HG03025 (cell line): Measurements from ENCODE around the gene ADGRG2.

Experiments
- ATAC-seq: cut with Tn5 transposase; IDR thresholded peaks from one replicate; pipeline ENCODE4 v1.9.1; 2021; ENCODE audit warnings: mild to moderate bottlenecking, moderate library complexity; ENCODE audit not compliant: unreplicated experiment, low FRiP score

Gene ADGRG2

DNA sequence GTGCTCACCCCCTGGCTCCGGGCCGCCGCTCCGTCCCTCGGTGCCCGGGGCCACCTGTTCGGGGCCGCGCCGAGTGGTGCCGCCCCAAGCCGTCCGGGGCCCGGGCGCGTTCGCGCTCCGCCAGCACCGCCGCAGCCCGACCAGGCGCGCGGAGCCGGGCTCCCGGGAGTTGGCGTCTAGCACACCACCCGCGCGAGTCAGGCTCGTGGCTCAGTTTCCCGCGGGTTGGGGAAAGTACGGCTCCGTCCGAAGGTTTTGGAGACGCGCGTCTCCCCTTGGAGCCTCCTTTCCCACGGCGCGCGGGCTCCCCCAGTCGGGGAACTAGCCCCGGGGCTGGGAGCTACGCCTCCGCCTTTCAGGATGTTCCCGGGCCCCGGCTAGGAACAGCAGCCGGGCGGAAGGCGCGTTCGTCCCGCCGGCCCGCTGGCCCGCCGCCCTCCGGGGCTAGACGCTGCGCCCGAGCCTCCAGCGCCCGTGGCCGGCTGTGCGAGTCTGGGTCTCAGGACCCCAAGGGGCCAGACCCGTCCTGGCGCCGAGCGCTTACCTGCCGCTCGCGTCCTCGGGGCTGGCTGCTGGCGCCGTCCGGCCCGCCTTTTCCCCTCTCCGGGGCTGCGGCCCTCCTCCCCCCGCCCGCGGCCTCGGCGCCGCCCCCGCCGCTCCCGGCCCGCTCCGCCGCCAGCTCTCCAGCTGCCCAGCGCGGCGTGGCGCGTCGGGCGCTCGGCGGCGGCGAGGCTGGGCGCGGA lies at the start of gene ADGRG2:
TSS of gene ADGRG2 (minus strand) at position 571 of the 743 bp plus-strand sequence. CDS start 53,634 bp downstream, outside the sequence.
- no peak for ATAC-seq

- ATAC-seq: no peak
Observed at GRCh38 chrX:19168609-19169008, 46.3 kb upstream of the ADGRG2 start.

GRCh38 chrX:19162851-19163250 lies 40.6 kb upstream of the ADGRG2 start:
- no peak for ATAC-seq

- ATAC-seq: no peak
Observed at GRCh38 chrX:19156186-19156585, 33.9 kb upstream of the ADGRG2 start.

GRCh38 chrX:19152762-19153161 lies 30.5 kb upstream of the ADGRG2 start:
- no peak for ATAC-seq

DNA sequence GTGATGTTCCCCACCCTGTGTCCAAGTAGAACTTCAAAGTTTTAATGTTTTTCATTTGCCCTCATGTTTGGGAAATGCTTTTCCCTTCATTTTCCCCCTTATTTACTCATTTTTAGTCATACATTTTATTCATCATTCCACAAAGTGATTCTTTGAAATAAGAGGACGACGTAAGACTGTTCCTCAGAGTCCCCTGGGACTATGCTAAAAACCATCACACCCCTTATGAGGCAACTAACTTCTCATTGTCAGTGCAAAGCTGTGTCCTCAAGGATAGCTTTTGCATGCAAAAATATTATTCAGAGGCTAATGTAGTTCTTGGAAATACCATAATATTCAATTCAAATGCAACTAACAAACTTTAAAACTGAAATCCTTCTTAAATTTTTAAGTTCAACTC lies 14.8 kb upstream of the ADGRG2 start:
- ATAC-seq: no peak

- ATAC-seq: no peak
Observed at GRCh38 chrX:19133784-19134183, 11.5 kb upstream of the ADGRG2 start.

DNA sequence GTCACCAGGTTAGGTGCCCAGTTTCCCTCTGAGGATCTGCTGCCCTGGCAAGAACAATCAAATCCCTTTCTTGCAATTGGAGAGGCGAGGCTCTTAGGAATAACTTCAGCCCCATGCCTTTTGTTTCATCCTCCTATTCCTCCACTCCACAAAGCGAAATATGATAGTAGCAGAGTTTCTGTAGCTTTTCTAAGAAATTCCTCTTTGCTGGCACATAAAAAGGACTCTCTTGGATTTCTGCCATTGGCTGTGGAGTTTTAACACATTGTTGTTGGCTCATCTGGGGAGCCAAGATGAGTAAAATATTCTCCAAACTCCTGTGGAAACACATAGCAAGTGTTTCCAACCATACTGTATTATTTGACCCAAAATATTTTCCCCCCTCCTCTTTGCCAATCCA lies 11.0 kb upstream of the ADGRG2 start:
- no peak for ATAC-seq

GRCh38 chrX:19130628-19131027 lies 8.4 kb upstream of the ADGRG2 start:
- ATAC-seq: no peak

- no peak for ATAC-seq
Observed at GRCh38 chrX:19129694-19130093, 7.4 kb upstream of the ADGRG2 start.

- no peak for ATAC-seq
Observed at GRCh38 chrX:19127649-19128168, 5.4 kb upstream of the ADGRG2 start.

- ATAC-seq: no peak
Observed at GRCh38 chrX:19122641-19123009, 357 bp upstream of the ADGRG2 start.

DNA sequence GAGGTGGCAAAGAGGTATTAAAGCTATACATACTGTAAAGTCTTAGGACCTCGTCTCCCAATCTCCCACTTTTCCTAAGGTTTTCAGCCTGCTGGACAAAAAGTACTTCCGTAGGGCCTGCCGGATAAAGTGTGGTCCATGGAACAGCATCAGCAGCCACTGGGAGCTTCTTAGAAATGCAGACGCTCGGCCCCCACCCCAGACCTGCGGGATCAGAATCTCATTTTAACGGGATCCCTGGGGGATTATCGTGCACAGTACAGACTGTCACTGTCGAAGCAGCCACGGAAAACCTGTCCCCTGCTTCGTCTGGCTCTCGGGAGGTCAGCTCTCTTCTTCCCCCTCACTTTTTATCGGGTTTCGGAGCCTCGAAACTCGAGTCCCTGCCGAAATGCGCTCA lies 802 bp downstream of the ADGRG2 start:
- no peak for ATAC-seq

DNA sequence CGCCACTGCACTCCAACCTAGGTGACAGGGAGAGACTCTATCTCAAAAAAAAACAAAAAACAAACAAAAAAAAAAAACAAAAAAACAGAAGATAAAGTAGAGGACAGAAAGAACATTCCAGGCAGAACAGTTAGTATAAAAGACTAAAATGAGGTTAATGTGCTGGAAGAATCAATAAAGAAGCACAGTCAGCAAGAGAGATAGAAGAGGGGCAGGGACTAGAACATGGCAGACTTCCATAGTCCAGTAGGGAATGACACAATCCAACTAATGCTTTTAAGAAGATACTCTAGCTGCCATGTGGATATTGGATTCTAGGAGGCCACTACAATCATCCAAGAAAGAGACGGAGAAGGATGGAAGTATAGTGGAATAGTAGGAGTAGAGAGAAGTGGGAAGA lies 11.6 kb downstream of the ADGRG2 start:
- no peak for ATAC-seq

- no peak for ATAC-seq
Observed at GRCh38 chrX:19107035-19107434, 15.2 kb downstream of the ADGRG2 start.

DNA sequence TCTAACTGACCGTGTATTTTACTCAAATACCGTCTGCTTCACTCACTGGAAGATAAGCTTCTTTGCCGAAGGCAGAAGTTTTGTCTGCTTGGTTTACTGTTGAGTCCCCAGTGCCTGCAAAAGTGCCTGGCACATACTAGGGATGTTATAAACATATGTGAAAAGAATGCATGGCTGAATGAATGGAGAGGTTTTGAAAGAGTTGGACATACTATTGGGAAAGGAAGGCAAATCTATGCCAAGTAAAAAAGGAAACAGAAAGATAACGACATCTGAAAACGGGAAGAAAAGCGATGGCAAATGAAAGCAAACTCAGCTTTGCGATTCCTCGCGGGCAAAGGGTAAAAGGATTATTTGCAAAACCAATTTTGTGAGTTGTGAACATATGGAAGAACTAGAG lies 21.7 kb downstream of the ADGRG2 start:
- no peak for ATAC-seq

DNA sequence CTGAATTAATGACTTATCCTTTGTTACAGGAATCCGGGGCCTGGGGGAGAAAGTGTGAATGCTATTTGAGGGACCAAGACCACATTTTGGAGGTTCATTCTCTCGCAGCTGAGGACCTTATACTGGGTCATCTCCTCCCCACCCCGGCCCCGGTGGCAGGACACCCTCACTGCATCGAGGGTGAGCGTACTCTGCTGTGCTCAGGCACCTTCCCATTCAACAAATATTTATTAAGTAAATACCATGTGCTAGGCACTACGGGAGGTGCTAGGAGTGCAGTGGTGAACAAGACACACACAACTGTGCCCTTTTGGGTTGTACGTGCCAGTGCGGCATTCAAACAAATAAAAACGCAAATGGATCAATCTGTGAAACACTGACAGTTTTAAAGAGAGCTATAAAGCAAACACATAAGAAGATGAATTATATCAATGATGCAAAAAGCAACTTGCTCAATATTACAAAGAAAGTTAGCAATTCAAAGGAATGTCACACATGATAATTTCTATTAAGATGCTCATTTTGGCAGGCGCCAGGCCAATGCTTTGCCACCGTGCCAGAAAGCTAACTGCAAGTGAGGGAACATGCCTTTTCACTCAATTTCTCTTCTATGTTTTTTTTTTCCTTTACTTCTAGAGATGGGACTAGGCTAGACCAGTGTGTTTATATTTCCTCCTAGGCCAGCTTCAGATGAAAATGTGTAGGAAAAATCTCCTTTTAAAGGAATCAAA lies 24.6 kb downstream of the ADGRG2 start:
- no peak for ATAC-seq

- no peak for ATAC-seq
Observed at GRCh38 chrX:19096586-19096985, 25.7 kb downstream of the ADGRG2 start.

- ATAC-seq: no peak
Observed at GRCh38 chrX:19094654-19095053, 27.6 kb downstream of the ADGRG2 start.

GRCh38 chrX:19091596-19091995 lies 30.7 kb downstream of the ADGRG2 start:
- no peak for ATAC-seq

- ATAC-seq: no peak
Observed at GRCh38 chrX:19089555-19090040, 32.7 kb downstream of the ADGRG2 start.
